HepG2 (cell line): ENCODE results near the gene LOX.

ENCODE experiments used
- ATF3 ChIP-seq: sonication (generic); formaldehyde crosslinking; IDR thresholded peaks from 2 replicates; pipeline ENCODE4 v1.4.0; 2020; ENCODE audit warnings: missing genetic modification reagents
- BCL6 ChIP-seq: IDR thresholded peaks from 2 replicates; pipeline ENCODE4 v1.6.1; 2016; ENCODE audit warnings: missing genetic modification reagents, missing compliant biosample characterization
- CTCF ChIP-seq: sonication (generic); formaldehyde crosslinking; IDR thresholded peaks from 2 replicates; pipeline ENCODE4 v1.5.0; 2020; ENCODE audit warnings: mild to moderate bottlenecking, missing genetic modification reagents, moderate library complexity
- DNMT1 ChIP-seq: sonication (generic); formaldehyde crosslinking; IDR thresholded peaks from 2 replicates; pipeline ENCODE4 v1.5.1; 2020; ENCODE audit warnings: mild to moderate bottlenecking, missing genetic modification reagents
- JDP2 ChIP-seq: sonication (generic); formaldehyde crosslinking; IDR thresholded peaks from 2 replicates; pipeline ENCODE4 v1.8.1; 2022; ENCODE audit warnings: missing genetic modification reagents, borderline replicate concordance
- MYC ChIP-seq: sonication (generic); formaldehyde crosslinking; IDR thresholded peaks from 2 replicates; pipeline ENCODE4 v1.9.0; 2021; ENCODE audit warnings: missing genetic modification reagents, borderline replicate concordance
- PBX2 ChIP-seq: IDR thresholded peaks from 2 replicates; pipeline ENCODE4 v1.6.1; 2016; ENCODE audit warnings: control low read depth
- SMC3 ChIP-seq: IDR thresholded peaks from 2 replicates; pipeline ENCODE4 v1.6.1; 2011; ENCODE audit warnings: low read length, improper control_type of control experiment
- ZNF660 ChIP-seq: sonication (generic); formaldehyde crosslinking; IDR thresholded peaks from 2 replicates; pipeline ENCODE4 v1.5.1; 2020; ENCODE audit warnings: mild to moderate bottlenecking, low read depth, missing genetic modification reagents, borderline replicate concordance

GRCh38 chr5:122099060-122099790 is 21.2 kb upstream of the LOX start:
- TF ChIP-seq JDP2 (CRISPR knock-in tag) (no peak), CTCF (CRISPR knock-in tag) (no peak), ATF3 (CRISPR knock-in tag) (no peak), DNMT1 (CRISPR knock-in tag) (no peak), SMC3 (no peak), PBX2 (CRISPR knock-in tag) (no peak), ZNF660 (CRISPR knock-in tag) (no peak), BCL6 (CRISPR knock-in tag) (no peak), MYC (CRISPR knock-in tag) (no peak)
